Measurements from ENCODE around the gene DIO1.

- TF ChIP-seq, protein P1, sequence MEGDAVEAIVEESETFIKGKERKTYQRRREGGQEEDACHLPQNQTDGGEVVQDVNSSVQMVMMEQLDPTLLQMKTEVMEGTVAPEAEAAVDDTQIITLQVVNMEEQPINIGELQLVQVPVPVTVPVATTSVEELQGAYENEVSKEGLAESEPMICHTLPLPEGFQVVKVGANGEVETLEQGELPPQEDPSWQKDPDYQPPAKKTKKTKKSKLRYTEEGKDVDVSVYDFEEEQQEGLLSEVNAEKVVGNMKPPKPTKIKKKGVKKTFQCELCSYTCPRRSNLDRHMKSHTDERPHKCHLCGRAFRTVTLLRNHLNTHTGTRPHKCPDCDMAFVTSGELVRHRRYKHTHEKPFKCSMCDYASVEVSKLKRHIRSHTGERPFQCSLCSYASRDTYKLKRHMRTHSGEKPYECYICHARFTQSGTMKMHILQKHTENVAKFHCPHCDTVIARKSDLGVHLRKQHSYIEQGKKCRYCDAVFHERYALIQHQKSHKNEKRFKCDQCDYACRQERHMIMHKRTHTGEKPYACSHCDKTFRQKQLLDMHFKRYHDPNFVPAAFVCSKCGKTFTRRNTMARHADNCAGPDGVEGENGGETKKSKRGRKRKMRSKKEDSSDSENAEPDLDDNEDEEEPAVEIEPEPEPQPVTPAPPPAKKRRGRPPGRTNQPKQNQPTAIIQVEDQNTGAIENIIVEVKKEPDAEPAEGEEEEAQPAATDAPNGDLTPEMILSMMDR (IDR thresholded peaks at IDR 0.05), result no peak
- TF ChIP-seq EZH2 (IDR thresholded peaks at IDR 0.05; ENCODE audit: borderline replicate concordance, insufficient read depth, low read depth, low read length, poor library complexity, severe bottlenecking), result no peak
Observed at GRCh38 chr1:53869454-53870117, 24.4 kb upstream of the DIO1 start.
